NCI-H774 (cell line): Measurements from ENCODE around the gene NT5C3A.
"Not testable (repeated sequence)": the region's sequence is repeated elsewhere in the genome, so short reads cannot be mapped to it uniquely, and the experiment has no call there.

Experiments
- DNase-seq: peaks from one replicate; lab custom pipeline; 2025; lab: John Stamatoyannopoulos, UW

NT5C3A gene

GRCh38 chr7:33041631-33042428 is 20.7 kb downstream of the NT5C3A start:
- DNase-seq = no peak

- DNase-seq = no peak
Observed at GRCh38 chr7:33040803-33041516, 21.6 kb downstream of the NT5C3A start.

GRCh38 chr7:33039903-33040292 is 22.7 kb downstream of the NT5C3A start:
- no peak for DNase-seq

- DNase-seq = no peak
Observed at GRCh38 chr7:33039257-33039902, 23.2 kb downstream of the NT5C3A start.

- DNase-seq = no peak
Observed at GRCh38 chr7:33038639-33039038, 23.9 kb downstream of the NT5C3A start.

GRCh38 chr7:33035776-33036175 is 26.8 kb downstream of the NT5C3A start:
- DNase-seq = no peak

GRCh38 chr7:33024189-33024757 is 38.3 kb downstream of the NT5C3A start:
- no peak for DNase-seq

GRCh38 chr7:33012364-33012763 is 50.2 kb downstream of the NT5C3A start:
- no peak for DNase-seq

- DNase-seq = no peak
Observed at GRCh38 chr7:33009734-33010133, 52.8 kb downstream of the NT5C3A start.

GRCh38 chr7:33005690-33006089 is 56.9 kb downstream of the NT5C3A start:
- DNase-seq = not testable (repeated sequence)

- not testable (repeated sequence) for DNase-seq
Observed at GRCh38 chr7:33005193-33005592, 57.4 kb downstream of the NT5C3A start.

- not testable (repeated sequence) for DNase-seq
Observed at GRCh38 chr7:33004104-33004616, 58.4 kb downstream of the NT5C3A start.

- DNase-seq = not testable (repeated sequence)
Observed at GRCh38 chr7:33003111-33003510, 59.5 kb downstream of the NT5C3A start.

GRCh38 chr7:32999380-32999779 is 63.2 kb downstream of the NT5C3A start:
- DNase-seq = not testable (repeated sequence)

GRCh38 chr7:32998361-32999171 is 64.0 kb downstream of the NT5C3A start:
- DNase-seq = peak; percentile 33

GRCh38 chr7:32997956-32998355 is 64.6 kb downstream of the NT5C3A start:
- not testable (repeated sequence) for DNase-seq

GRCh38 chr7:32992750-32993149 is 69.8 kb downstream of the NT5C3A start:
- DNase-seq = not testable (repeated sequence)

GRCh38 chr7:32991975-32992700 is 70.4 kb downstream of the NT5C3A start:
- not testable (repeated sequence) for DNase-seq

- not testable (repeated sequence) for DNase-seq
Observed at GRCh38 chr7:32991068-32991585, 71.4 kb downstream of the NT5C3A start.

- peak; percentile 89 for DNase-seq
Observed at GRCh38 chr7:32988148-32988547, 74.4 kb downstream of the NT5C3A start.
